Measurements from ENCODE around the gene AOPEP.

AOPEP gene

GRCh38 chr9:95101326-95101725 lies 374.8 kb downstream of the AOPEP start:
- Histone ChIP-seq H3K9me3 (ENCODE audit: insufficient read depth, low read length) (no peaks in the 10 kb centered on the region), H2AFZ (ENCODE audit: low read depth, low read length) (no peak overlapping the region), H3K4me2 (ENCODE audit: low read length) (no peak overlapping the region), H3K9ac (ENCODE audit: low read length) (no peak overlapping the region), H3K27me3 (ENCODE audit: low read depth, low read length) (no peaks in the 10 kb centered on the region), H4K20me1 (ENCODE audit: insufficient read depth, low read length) (no peaks in the 10 kb centered on the region), H3K4me1 (ENCODE audit: low read length) (no peaks in the 10 kb centered on the region), H3K4me3 (ENCODE audit: low read length) (no peak overlapping the region), H3K27ac (ENCODE audit: low read length) (no peak overlapping the region), H3K36me3 (replicated peaks; ENCODE audit: low read depth, low read length) (no peaks in the 10 kb centered on the region), H3K79me2 (ENCODE audit: low read length) (no peaks in the 10 kb centered on the region)
- TF ChIP-seq CTCF (IDR thresholded peaks at IDR 0.05; ENCODE audit: low read depth, low read length) (no peak), EZH2phosphoT487 (IDR thresholded peaks at IDR 0.05; ENCODE audit: low read depth) (no peak)

GRCh38 chr9:95102001-95102433 lies 375.5 kb downstream of the AOPEP start:
- Histone ChIP-seq H3K27me3 (ENCODE audit: low read depth, low read length) (no peaks in the 10 kb centered on the region), H3K79me2 (ENCODE audit: low read length) (no peaks in the 10 kb centered on the region), H4K20me1 (ENCODE audit: insufficient read depth, low read length) (no peaks in the 10 kb centered on the region), H2AFZ (ENCODE audit: low read depth, low read length) (no peak overlapping the region), H3K27ac (ENCODE audit: low read length) (no peak overlapping the region), H3K9me3 (ENCODE audit: insufficient read depth, low read length) (no peaks in the 10 kb centered on the region), H3K4me1 (ENCODE audit: low read length) (no peaks in the 10 kb centered on the region), H3K4me3 (ENCODE audit: low read length) (no peak overlapping the region), H3K9ac (ENCODE audit: low read length) (no peak overlapping the region), H3K36me3 (replicated peaks; ENCODE audit: low read depth, low read length) (no peaks in the 10 kb centered on the region), H3K4me2 (ENCODE audit: low read length) (no peak overlapping the region)
- TF ChIP-seq CTCF (IDR thresholded peaks at IDR 0.05; ENCODE audit: low read depth, low read length) (no peak), EZH2phosphoT487 (IDR thresholded peaks at IDR 0.05; ENCODE audit: low read depth) (no peak)

GRCh38 chr9:95102572-95102971 lies 376.1 kb downstream of the AOPEP start:
- Histone ChIP-seq H3K36me3 (replicated peaks; ENCODE audit: low read depth, low read length) (no peaks in the 10 kb centered on the region), H3K27ac (ENCODE audit: low read length) (no peak overlapping the region), H3K9me3 (ENCODE audit: insufficient read depth, low read length) (no peaks in the 10 kb centered on the region), H3K4me3 (ENCODE audit: low read length) (no peak overlapping the region), H3K9ac (ENCODE audit: low read length) (no peak overlapping the region), H2AFZ (ENCODE audit: low read depth, low read length) (no peak overlapping the region), H3K27me3 (ENCODE audit: low read depth, low read length) (no peaks in the 10 kb centered on the region), H3K4me1 (ENCODE audit: low read length) (no peaks in the 10 kb centered on the region), H4K20me1 (ENCODE audit: insufficient read depth, low read length) (no peaks in the 10 kb centered on the region), H3K79me2 (ENCODE audit: low read length) (no peaks in the 10 kb centered on the region), H3K4me2 (ENCODE audit: low read length) (no peak overlapping the region)
- TF ChIP-seq CTCF (IDR thresholded peaks at IDR 0.05; ENCODE audit: low read depth, low read length) (no peak), EZH2phosphoT487 (IDR thresholded peaks at IDR 0.05; ENCODE audit: low read depth) (no peak)

GRCh38 chr9:95103281-95103771 lies 376.8 kb downstream of the AOPEP start:
- H3K4me3 ChIP-seq (ENCODE audit: low read length): no peak overlapping the region
- no peaks in the 10 kb centered on the region for H3K27me3 ChIP-seq (ENCODE audit: low read depth, low read length)
- no peak for TF ChIP-seq CTCF (IDR thresholded peaks at IDR 0.05; ENCODE audit: low read depth, low read length)
- no peak for TF ChIP-seq EZH2phosphoT487 (IDR thresholded peaks at IDR 0.05; ENCODE audit: low read depth)
- H3K79me2 ChIP-seq (ENCODE audit: low read length): no peaks in the 10 kb centered on the region
- no peak overlapping the region for H3K9ac ChIP-seq (ENCODE audit: low read length)
- no peaks in the 10 kb centered on the region for H3K9me3 ChIP-seq (ENCODE audit: insufficient read depth, low read length)
- no peak overlapping the region for H3K27ac ChIP-seq (ENCODE audit: low read length)
- no peak overlapping the region for H2AFZ ChIP-seq (ENCODE audit: low read depth, low read length)
- H4K20me1 ChIP-seq (ENCODE audit: insufficient read depth, low read length): no peaks in the 10 kb centered on the region
- H3K36me3 ChIP-seq (replicated peaks; ENCODE audit: low read depth, low read length): no peaks in the 10 kb centered on the region
- H3K4me2 ChIP-seq (ENCODE audit: low read length): no peak overlapping the region
- H3K4me1 ChIP-seq (ENCODE audit: low read length): no peaks in the 10 kb centered on the region

Data from OCI-LY3 (cell line).